NCI-H446 treated with DMSO at 0.1 percent for 48 hours (cell line): Measurements from ENCODE around the gene APBB3.

ENCODE experiments used
- DNase-seq: peaks from one replicate; lab custom pipeline; 2025; lab: John Stamatoyannopoulos, UW

APBB3 gene

DNA sequence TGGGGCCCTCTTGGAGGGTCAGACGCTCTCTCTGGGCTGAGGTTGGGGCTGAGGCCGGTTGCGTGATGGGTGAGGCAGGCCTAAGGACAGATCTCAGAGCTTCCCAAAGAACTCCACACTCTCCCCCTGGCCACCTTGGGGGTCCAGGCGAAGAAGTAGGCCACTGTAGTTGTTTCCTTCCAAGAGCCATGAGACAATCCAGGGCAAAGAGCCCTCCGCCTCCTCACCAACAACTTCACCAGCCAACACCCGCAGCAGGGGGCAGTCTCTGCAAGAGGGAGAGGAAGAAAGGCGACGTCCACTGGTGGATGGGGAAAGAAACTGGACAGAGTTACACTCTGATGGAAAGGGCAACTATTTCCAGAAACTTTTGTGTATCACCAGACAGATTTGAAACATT lies 10.9 kb upstream of the APBB3 start:
- no peak for DNase-seq

DNA sequence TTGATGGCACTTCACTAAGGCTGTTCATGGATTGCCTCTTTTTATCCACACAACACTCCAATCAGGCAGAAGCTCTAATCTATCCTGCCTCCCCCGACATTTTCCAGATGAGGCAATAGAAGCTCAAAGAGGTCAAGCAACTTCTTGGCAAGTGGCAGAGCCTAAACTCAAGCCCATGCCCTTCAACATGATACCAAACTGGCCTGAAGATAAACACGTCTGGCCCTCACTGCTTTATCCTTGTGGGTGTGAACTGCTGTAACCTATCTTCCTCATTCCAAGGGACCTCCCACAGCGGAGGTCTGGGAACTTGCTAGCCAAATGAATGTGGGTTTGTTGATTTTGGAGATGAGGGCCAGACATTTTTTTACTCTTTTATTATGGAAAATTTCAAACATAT lies 9.8 kb upstream of the APBB3 start:
- DNase-seq: no peak

- no peak for DNase-seq
Measured at GRCh38 chr5:140573683-140574082, 9.3 kb upstream of the APBB3 start.

DNA sequence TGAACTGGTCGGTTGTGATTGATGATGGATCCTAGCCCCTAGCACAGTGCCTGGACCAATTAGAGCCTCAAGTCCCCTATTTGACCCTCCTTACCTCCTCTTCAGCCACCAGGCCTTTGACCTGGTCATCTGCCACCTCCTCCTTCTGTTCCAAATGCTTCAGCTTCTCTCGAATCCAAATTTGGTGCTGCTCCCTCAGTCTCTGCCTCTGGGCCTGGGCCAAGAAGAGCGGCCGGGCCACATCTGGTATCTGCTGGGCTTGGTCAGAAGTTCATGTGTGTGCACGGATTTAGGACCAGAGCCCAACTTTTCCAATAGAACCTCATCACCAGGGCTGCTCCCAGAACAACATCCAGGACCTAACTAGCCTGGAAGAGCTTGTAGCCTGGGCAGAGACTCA lies 6.7 kb upstream of the APBB3 start:
- DNase-seq: no peak

DNA sequence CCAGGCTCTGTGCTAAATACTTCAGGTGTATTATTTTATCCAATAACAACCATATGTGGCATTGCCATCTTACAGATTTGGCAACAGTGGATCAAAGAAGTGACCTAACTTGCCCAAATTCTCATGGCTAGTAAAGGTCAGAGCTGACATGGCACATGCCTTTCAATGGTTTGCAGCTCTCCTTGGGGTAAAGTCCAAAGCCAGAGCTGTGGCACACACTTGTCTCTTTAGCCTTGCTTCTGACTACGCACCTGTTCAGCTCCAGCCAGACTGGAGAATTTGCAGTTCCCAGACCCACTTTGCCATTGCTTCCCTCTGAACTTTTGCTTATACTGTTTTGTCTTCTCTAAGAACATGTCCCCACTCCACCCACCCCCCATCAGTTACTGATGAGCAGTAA lies 6.1 kb upstream of the APBB3 start:
- DNase-seq: no peak

DNA sequence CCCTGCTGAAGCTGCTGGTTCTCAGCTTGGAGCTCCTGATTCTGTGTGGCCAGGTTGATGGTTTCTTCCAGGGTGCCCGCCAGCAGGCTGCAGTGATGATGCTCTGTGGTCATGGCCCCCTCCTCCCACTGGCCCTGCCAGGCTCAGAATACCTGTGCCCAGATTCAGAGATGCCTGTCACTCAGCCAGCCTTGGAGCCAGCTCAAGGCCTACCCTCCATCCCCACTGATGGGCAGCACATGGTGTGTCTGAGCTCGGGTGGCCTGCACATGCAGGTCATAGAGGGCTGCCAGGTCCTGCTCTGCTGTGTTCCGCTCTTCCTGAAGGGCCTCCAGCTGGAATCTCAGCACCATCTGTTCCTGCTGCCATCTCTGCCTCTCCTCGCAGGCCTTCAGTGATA lies 5.7 kb upstream of the APBB3 start:
- no peak for DNase-seq

DNA sequence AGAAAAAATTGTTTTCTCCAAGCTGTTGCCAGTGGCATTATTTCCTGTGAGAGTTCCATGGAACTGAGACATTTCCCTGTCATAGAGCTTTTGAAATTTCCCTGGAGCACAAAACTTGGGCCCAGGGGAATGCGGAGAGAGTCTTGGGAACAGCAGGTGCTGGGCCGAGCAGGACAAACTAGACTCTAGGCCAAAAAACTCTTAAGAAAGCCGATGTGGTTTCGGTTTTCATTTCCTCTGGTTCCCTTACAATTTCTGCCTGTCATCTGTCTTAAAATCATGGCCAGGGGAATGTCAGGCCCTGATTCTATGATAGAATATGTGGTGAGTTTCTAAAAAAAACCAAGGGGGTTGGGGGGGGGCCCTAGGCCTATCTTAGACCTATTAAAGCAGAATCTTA lies 4.8 kb upstream of the APBB3 start:
- DNase-seq: no peak

DNA sequence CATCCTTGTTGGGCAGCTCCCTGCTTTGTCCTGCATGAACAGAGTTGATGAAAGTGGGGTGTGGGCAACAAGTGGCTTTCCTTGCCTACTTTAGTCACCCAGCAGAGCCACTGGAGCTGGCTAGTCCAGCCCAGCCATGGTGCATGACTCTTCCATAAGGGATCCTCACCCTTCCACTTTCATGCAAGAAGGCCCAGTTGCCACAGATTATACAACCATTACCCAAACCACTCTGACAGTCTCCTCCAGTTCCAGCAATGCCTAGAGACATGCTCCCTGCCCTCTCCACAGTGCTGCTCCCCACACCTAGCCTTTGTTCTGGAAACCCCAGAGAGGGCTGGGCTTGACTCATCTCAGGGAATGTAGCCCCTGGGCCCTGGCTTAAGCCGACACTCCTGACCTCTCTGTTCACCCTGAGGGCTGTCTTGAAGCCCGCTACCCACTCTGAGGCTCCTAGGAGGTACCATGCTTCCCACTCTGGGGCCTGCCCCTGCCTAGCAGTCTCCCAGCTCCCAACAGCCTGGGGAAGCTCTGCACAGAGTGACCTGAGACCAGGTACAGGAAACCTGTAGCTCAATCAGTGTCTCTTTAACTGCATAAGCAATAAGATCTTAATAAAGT lies 4.2 kb upstream of the APBB3 start:
- DNase-seq: no peak

GRCh38 chr5:140567871-140568270 lies 3.5 kb upstream of the APBB3 start:
- no peak for DNase-seq

DNA sequence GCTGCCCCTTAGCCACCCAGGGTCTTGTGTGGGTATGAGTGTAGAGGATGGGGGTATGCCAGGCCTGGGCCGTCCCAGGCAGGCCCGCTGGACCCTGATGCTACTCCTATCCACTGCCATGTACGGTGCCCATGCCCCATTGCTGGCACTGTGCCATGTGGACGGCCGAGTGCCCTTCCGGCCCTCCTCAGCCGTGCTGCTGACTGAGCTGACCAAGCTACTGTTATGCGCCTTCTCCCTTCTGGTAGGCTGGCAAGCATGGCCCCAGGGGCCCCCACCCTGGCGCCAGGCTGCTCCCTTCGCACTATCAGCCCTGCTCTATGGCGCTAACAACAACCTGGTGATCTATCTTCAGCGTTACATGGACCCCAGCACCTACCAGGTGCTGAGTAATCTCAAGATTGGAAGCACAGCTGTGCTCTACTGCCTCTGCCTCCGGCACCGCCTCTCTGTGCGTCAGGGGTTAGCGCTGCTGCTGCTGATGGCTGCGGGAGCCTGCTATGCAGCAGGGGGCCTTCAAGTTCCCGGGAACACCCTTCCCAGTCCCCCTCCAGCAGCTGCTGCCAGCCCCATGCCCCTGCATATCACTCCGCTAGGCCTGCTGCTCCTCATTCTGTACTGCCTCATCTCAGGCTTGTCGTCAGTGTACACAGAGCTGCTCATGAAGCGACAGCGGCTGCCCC lies 2.9 kb upstream of the APBB3 start:
- no peak for DNase-seq

GRCh38 chr5:140566665-140567064 lies 2.3 kb upstream of the APBB3 start:
- DNase-seq: no peak

DNA sequence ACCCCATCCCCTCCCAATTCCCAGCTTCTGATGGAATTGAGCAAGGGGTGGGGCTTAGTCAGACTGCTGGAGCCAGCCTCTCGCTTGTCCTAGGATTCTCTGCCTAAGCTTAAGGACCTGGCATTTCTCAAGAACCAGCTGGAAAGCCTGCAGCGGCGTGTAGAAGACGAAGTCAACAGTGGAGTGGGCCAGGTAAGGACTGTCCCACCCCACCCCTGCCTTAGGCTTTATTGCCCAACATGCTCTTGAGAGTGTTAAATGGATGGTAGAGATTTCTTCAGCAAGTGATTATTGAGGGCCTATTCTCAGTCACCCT lies 1.3 kb upstream of the APBB3 start:
- DNase-seq: no peak

GRCh38 chr5:140565024-140565779 lies 804 bp upstream of the APBB3 start:
- DNase-seq: no peak

- no peak for DNase-seq
Measured at GRCh38 chr5:140563596-140563995, 802 bp downstream of the APBB3 start.

- DNase-seq: peak; percentile 8
Measured at GRCh38 chr5:140561753-140562523, 2.5 kb downstream of the APBB3 start.

DNA sequence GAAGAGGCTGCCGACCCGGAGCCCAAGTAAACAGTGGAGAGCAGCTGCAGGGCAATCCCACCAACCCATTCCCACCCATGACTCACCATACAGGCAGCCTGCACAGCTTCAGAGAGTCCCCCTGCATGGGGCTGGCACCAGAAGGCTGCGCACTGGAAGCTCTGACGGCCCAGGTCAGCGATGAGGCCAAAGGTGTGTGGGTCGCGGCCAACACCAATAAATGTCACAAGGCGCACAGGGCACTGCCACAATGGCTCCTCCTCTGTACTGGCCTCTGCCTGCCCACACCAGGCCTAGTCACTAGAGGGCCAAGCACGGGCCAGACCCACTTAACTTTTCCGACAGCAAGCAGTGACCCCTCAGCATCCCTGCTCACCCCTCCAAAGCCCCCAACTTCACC lies 4.2 kb downstream of the APBB3 start:
- no peak for DNase-seq

GRCh38 chr5:140558542-140558941 lies 5.9 kb downstream of the APBB3 start:
- DNase-seq: no peak

GRCh38 chr5:140557965-140558364 lies 6.4 kb downstream of the APBB3 start:
- no peak for DNase-seq

GRCh38 chr5:140557136-140557805 lies 7.1 kb downstream of the APBB3 start, which contains the start of gene SRA1:
Gene SRA1 (minus strand): TSS chr5:140557473. CDS start chr5:140557452, 21 bp downstream.
- peak; percentile 77 for DNase-seq

GRCh38 chr5:140556438-140556837 lies 8.0 kb downstream of the APBB3 start:
- no peak for DNase-seq

- no peak for DNase-seq
Measured at GRCh38 chr5:140555747-140556312, 8.6 kb downstream of the APBB3 start.

DNA sequence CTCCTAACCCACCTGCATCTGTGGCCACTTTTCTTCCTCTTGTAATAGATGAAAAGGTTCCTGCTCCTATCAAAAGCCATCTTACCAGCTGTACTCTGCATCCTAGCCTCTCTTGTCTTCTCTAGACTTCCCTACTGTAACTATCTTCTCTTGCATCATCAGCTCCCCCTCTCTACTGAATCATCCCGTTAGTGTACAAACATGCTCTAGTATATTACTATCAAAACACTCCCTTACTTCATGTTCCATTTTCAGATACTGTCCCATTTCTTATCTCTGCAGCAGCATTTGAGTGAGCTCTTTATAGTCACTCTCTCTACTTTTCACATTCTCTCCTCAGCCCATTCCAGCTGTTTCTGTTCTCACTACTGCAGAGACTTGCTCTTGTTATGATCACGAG lies 9.9 kb downstream of the APBB3 start:
- DNase-seq: no peak
